Measurements from ENCODE around the gene VPS41.

DNA sequence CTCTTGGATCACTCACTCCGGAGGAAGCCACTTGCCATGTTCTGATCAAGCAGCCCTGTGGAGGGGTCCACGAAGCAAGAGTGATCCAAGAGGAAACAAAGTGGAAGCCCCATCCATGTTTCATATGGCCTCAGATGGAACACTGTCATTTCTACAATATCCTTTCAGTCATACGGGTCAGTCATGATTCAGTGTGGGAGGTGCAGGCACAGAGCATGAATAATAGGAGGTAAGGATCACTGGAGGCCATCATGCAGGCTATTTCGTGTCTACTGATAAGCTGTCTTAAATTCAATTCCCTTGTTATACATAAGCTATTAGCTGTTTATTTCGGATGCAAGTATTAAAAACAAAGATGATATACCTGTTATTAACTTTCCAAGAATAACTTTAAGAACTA is 36.8 kb downstream of the VPS41 start:
- TF ChIP-seq EZH2 (IDR thresholded peaks at IDR 0.05; ENCODE audit: borderline replicate concordance, low read depth, low read length, severe bottlenecking), result no peak
- TF ChIP-seq, protein P1, sequence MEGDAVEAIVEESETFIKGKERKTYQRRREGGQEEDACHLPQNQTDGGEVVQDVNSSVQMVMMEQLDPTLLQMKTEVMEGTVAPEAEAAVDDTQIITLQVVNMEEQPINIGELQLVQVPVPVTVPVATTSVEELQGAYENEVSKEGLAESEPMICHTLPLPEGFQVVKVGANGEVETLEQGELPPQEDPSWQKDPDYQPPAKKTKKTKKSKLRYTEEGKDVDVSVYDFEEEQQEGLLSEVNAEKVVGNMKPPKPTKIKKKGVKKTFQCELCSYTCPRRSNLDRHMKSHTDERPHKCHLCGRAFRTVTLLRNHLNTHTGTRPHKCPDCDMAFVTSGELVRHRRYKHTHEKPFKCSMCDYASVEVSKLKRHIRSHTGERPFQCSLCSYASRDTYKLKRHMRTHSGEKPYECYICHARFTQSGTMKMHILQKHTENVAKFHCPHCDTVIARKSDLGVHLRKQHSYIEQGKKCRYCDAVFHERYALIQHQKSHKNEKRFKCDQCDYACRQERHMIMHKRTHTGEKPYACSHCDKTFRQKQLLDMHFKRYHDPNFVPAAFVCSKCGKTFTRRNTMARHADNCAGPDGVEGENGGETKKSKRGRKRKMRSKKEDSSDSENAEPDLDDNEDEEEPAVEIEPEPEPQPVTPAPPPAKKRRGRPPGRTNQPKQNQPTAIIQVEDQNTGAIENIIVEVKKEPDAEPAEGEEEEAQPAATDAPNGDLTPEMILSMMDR (IDR thresholded peaks at IDR 0.05; ENCODE audit: borderline replicate concordance, extremely low read depth, low read length, poor library complexity, severe bottlenecking), result no peak

All from DND-41 (cell line).